ENCODE data around the gene ADORA1.

- TF ChIP-seq CTCF (conservative IDR thresholded peaks at IDR 0.05), result no peak
- no peak for TF ChIP-seq ZFX (IDR thresholded peaks at IDR 0.05)
Observed at GRCh38 chr1:203207751-203208150, 80.2 kb downstream of the ADORA1 start.
